ENCODE results near the gene SCN4B.

The SCN4B gene

DNA sequence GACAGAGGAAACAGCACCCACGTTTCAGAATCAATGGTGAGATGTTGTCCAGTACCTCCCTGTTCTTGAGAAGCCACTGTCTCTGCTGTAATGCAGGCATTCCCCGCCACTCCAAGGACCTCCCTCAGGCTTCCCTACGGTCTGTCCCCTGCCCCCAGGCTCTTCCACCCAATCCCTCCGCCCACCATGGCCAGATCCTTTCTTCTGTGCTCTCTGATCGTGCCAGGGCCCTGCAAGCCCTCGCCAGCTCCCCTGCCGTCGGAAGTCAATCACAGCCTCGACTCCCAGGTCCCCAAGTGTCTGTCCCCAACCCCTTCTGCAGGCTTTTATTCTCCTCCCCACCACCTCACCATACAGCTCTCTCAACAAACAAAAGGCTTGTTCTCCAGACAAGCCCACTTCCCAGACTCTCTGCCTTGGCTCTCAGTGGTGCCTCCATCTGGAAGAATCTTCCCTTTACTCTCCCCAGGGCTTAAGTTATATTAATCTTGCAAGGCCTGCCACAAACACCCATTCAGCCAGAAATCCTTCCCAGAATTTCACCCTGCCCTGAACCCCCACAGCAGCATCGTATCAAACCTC, 13.7 kb downstream of the SCN4B start:
- TF ChIP-seq POLR2A (IDR thresholded peaks at IDR 0.05; ENCODE audit: low read length) (no peak), GATA1 (IDR thresholded peaks at IDR 0.05; ENCODE audit: low read depth, low read length) (no peak)
- DNase-seq: no peak

DNA sequence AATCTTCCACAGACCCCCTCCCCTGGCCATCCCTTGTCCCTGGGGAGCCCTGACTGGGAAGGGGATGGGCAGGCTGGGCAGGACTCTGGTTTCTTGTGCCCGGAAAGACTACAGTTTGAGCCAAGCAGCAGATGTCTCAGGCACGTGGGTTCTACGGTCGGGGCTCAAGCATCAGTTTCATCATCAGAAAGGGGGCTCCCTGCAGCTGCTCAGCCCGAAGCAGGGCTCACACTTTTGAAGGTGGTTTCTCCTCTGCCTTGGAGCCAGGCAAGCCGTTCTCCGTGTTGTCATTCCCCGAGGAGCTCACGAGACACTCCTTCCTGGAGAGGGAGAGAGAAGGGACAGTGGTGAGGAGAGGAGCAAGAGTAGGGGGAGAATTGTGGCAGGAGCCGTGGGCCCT, 15.8 kb downstream of the SCN4B start:
- DNase-seq: no peak
- TF ChIP-seq GATA1 (IDR thresholded peaks at IDR 0.05; ENCODE audit: low read depth, low read length) (no peak), POLR2A (IDR thresholded peaks at IDR 0.05; ENCODE audit: low read length) (no peak)

DNA sequence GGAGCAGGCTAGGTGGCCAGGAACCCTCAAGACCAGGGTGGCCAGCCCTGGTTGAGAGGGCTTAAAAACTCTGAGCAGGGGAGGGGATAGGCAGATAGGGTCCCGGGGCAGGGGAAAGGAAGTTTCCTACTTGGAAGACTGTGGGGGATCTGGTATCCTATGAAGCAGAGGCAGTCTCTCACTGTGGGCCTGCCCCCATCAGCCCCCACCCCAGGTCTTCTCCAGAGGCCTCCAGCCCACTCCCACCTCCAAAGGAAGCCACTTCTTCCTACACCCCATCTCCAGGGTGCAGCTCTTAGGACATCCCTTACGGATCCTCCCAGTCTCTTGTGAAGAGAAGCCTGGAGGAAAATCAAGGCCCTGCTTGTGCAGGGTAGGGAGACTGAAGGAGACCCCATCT, 16.3 kb downstream of the SCN4B start:
- TF ChIP-seq GATA1 (IDR thresholded peaks at IDR 0.05; ENCODE audit: low read depth, low read length): no peak
- no peak for TF ChIP-seq POLR2A (IDR thresholded peaks at IDR 0.05; ENCODE audit: low read length)
- DNase-seq: no peak

DNA sequence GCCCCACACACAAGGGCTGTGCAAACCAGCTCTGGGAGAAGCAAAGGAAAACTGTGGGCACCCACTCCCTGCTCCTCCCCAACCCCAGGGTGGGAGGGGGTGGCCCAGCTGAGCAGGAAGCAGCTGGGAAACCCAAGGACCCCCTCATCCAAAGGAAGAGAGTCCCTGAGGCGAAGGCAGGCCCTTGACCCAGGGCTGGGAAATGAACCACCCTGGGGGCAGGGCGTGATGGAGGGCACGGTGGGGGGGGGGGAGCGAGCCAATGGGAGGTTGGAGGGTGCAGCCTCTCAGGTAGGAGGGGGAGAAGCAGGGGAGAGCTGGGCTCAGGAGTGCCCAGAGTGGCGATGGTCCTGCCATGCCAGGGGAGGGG, 16.8 kb downstream of the SCN4B start:
- no peak for DNase-seq
- TF ChIP-seq POLR2A (IDR thresholded peaks at IDR 0.05; ENCODE audit: low read length) (no peak), GATA1 (IDR thresholded peaks at IDR 0.05; ENCODE audit: low read depth, low read length) (no peak)

DNA sequence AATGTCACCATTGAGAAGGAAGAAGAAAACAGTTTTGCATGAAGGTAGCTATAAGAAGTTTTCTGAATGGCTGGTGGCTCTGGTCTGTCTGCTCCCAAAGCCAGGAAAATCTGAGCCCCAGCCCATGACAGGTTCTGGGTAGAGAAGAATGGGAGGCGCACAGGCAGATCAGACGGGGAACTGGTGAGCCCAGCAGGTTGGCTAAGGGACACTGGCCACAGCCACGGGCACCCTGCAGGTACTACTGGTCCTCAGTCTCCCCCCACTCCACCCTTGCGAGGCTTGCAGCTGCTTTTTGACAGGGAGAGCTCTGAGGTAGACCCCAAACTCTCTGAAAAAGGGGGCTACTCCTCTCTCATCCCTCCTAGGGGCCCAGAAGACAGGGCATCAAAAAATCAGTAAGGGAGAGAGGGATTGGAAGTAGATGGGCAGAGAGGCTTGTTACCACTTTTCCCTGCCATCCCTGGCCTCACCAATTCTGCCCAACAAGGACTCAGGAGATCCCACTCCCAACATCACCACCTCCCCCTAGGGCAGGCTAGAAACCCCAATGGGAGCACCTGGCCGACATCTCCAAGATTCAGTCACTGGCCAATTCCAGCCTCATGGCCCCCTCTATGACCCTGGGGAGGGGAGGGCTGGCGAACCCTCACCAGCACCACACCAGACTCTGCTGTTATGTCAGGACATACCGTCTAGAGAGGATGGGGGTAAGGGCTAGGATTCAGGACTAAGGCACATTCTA, 17.4 kb downstream of the SCN4B start:
- TF ChIP-seq GATA1 (IDR thresholded peaks at IDR 0.05; ENCODE audit: low read depth, low read length) (no peak), POLR2A (IDR thresholded peaks at IDR 0.05; ENCODE audit: low read length) (no peak)
- DNase-seq: no peak

DNA sequence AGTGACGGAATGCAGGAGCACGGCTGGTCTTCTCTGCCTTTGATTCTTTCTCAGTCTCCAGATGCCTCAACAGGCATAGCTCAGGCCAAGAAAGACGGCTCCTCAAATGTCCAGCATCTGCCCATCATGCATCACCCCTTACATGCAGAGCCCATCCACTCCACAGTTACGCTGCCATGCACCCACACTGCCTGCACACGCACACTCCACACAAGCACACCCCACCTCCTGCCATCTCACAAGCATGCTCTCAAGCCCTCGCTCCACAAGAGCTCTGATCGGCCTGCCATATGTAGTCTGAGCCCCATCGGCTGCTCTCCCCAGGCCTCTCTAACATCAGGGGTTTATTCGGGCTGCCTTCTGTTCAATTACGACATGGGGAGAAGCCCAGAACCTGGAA, 18.8 kb downstream of the SCN4B start:
- TF ChIP-seq GATA1 (IDR thresholded peaks at IDR 0.05; ENCODE audit: low read depth, low read length) (no peak), POLR2A (IDR thresholded peaks at IDR 0.05; ENCODE audit: low read length) (no peak)
- DNase-seq: no peak

DNA sequence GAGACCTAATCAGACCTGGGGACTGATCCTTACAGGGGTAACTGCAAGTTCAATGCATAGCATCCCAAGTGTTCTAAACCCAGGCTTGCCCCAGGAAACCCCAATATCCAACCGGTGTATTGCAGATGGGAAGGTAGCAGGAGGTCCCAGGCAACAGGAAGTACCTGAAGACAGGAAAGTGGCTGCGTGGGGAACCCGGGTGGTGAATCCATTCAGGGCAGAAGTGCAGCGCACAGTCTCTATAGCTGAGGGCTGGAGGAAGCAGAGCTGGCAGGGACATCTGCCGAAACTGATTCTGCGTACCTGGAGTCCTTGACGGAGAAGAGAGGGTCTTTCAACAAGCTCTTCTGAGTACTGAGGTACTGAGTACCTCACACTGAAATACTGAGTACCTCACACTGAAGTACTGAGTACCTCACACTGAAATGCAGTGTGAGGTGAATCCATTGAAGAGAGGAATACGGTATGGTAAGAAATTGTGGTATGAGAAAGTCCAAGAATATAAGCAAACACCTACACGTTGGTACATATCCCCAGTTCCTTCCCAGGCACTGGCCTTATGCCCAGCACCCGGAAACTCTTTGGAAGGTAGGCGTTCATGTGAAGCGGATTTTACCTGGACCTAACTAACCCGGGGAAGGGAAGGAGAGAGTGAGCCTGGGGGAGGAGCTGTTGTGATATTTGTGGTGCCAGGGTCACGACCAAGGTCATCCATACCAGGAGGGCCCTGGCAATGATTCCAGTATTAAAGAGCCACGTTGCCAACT, 20.1 kb downstream of the SCN4B start:
- no peak for DNase-seq
- TF ChIP-seq POLR2A (IDR thresholded peaks at IDR 0.05; ENCODE audit: low read length) (no peak), GATA1 (IDR thresholded peaks at IDR 0.05; ENCODE audit: low read depth, low read length) (no peak)

DNA sequence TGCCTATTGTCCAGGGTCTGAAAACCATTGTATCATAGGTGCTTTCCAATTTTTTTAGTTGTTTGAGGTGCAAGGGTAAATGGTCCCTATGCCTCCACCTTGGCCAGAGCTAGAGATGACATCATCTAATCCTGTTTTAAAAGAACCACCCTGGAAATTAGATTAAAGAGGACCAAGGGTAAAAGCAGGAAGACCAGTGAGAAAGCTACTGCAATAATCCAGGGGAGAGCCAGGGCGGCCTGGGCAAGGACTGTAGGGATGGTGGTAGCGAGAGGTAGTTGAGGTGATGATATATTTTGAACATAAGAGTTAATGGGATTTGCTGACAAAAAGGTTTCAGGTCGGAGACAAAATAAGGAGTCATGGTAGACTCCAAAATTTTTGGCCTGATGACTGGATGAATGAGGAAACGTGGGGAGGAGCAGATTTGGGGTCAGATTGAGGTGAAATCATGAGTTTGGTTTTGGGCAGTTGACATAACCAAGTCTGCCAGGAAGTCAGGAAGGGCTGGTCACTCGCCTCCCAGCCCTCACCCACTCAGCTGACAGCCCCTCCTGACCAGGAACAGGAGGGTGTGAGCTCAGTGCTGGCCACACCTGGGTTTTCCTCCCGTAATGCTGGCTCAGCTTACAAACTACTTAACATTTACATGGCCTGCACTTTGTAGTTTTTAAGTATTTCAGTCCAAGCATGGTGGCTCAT, 23.0 kb downstream of the SCN4B start:
- DNase-seq: no peak
- no peak for TF ChIP-seq GATA1 (IDR thresholded peaks at IDR 0.05; ENCODE audit: low read depth, low read length)
- no peak for TF ChIP-seq POLR2A (IDR thresholded peaks at IDR 0.05; ENCODE audit: low read length)

DNA sequence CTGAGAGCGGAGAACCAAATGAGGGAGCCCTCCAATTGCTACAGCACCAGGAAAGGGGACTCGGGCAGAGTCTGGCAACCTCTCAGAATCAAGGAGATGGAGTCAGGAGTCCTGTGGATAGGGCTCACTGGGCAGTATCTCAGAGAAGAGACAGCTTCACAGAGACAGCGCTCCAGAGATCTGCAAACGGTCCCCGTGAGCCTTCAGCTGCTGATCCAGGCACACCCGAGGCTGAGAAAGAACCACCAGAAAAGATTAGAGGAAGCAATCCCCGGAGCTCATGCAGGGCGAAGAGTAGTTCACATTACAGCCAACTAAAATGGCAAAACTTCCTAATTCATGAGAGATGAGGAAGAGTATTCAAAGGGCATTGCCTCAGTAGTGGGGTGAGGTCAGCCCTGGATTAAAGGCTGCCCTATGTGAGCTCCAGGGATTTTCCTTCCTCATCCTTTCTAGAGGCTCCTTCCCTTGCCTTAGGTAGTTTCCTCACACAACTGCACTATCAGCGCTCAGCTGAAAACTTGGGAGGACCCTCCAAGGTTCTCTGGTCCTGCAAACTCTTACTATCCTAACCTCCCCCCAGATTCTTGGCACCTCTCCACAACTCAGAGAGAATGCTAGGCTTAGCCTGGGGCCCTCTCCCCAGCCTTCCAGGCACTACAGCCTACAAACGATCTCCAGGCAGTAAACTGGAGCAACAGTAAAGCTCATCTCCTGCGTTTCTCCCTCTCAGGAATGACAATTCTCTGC, 23.7 kb downstream of the SCN4B start:
- no peak for DNase-seq
- no peak for TF ChIP-seq POLR2A (IDR thresholded peaks at IDR 0.05; ENCODE audit: low read length)
- no peak for TF ChIP-seq GATA1 (IDR thresholded peaks at IDR 0.05; ENCODE audit: low read depth, low read length)

DNA sequence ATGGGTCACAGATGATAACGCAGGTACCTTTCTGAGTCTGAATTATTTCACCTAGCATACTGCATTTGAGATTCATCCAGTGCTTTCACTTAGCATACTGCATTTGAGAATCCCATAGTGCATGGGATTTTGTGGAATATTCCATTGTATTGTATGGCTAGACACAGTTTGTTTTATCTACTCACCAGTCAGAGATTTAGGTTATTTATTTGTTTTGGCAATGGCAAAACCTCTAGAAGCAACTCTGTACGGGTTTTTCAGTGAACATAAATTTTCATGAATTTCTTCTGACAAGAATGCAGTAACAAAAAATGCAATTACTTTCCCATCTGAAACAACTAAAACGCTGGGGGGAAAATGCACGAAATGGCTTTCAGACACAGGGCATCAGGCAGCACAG, 24.3 kb downstream of the SCN4B start:
- no peak for TF ChIP-seq GATA1 (IDR thresholded peaks at IDR 0.05; ENCODE audit: low read depth, low read length)
- no peak for TF ChIP-seq POLR2A (IDR thresholded peaks at IDR 0.05; ENCODE audit: low read length)
- no peak for DNase-seq

DNA sequence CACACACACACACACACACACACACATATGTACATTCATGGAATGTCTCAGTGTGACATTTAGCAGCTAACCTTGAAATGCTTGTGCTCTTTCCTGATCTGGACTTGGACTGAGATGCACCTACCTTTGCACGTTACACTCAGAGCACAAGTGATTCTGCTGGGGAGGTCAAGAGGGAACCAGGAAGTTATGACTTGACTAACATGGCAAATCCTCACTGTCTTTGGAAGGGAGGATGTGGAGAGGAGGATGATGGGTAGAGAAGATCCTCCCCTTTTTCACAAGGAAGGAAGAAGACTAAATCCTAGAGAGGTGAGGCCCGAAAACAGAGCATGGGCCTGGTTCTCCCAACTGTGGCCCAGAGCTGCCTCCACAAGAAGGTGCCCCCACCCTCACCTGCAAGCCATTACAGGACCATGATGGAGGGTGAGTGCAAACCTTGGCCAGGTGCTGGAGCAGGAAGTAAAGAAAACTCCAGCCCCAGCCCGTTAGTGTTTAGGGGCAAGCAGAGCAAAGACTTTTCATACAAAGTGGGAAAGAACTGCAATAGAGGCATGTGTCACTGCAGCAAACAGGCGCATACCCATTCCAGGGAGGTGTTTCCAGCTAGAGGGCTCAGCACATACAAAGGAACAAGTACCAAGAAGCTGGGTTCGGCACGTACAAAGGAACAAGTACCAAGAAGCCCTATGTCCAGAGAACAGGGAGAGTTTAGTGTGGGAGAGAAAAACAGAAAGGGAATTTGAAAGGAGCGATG, 26.4 kb downstream of the SCN4B start:
- TF ChIP-seq GATA1 (IDR thresholded peaks at IDR 0.05; ENCODE audit: low read depth, low read length): no peak
- TF ChIP-seq POLR2A (IDR thresholded peaks at IDR 0.05; ENCODE audit: low read length): no peak

DNA sequence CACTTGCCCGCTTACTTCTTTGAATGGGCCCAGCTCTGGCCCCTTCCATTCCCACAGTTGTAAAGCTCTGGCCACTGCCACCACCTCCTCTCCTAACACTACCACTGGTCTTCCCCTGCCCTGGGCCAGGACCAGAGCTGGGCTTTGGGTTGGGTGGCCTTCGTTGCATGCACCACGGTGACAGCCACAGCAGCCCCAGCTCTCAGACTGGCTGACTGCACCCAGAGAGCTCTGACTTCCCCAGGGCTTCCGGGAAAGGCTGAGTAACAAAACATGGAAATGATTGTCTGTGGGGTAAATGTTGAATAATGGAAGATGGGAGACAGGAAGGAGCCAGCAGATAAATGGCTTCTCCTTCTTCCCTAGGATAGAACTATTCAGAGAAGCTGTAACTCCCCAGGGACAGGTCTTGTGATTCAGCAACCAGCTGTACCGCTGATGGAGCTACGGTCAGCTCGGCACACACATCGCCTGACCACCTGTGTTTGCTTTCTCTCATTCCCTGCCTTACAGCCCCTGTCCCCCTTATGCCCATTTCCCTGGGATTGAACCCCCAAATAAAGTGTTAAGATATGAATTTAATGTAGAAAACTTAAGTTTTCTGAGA, 27.6 kb downstream of the SCN4B start:
- DNase-seq: no peak
- no peak for TF ChIP-seq POLR2A (IDR thresholded peaks at IDR 0.05; ENCODE audit: low read length)
- TF ChIP-seq GATA1 (IDR thresholded peaks at IDR 0.05; ENCODE audit: low read depth, low read length): no peak

More for the DNA sequence above, 26.4 kb downstream of the SCN4B start:
- no peak for DNase-seq
